ENCODE measurements around the gene LLGL1. TPM values are rescaled to one million over a fixed set of nuclear protein-coding genes. Genes with fewer than 3 reads are reported as not detected.

The LLGL1 gene
- total RNA-seq, 2 donors from 2014 or later: 6.6 to 11.4 TPM

- Histone ChIP-seq H3K4me3 (no peak overlapping the region), H3K9me3 (no peaks in the 10 kb centered on the region), H3K36me3 (replicated peaks in 1 of 2; ENCODE audit: insufficient read depth in 1 of 2, low read depth in 2 of 2) (peaks cover 0 to 9% of the 10 kb centered on the region in 2 donors), H3K27ac (peak overlapping the region; percentile 54 to 77 (median 57)), H3K4me1 (peaks cover 64% of the 10 kb centered on the region), H3K27me3 (no peaks in the 10 kb centered on the region)
- peak; percentile 78 for ATAC-seq
- DNase-seq: peak; percentile 76 to 90 (median 87)
- intact Hi-C loops (cut with DNase I): no loop called here
- 10 to 23% methylated on average over 2 to 3 of the region's 3 CpGs for WGBS, 2 donors
- no peak for TF ChIP-seq CTCF (IDR thresholded peaks at IDR 0.05)
- no peak for TF ChIP-seq POLR2A (IDR thresholded peaks at IDR 0.05)
These were observed 34.2 kb upstream of the LLGL1 start for GRCh38 chr17:18191236-18191667.

- 87 to 95% methylated on average over 2 of the region's 2 CpGs for WGBS, 2 donors
- peaks cover 58% of the 10 kb centered on the region for H3K4me1 ChIP-seq
These were observed 33.5 kb upstream of the LLGL1 start for GRCh38 chr17:18191967-18192366.

GRCh38 chr17:18194394-18194793 is 31.0 kb upstream of the LLGL1 start:
- Histone ChIP-seq H3K4me1 (peaks cover 58% of the 10 kb centered on the region), H3K27ac (no peak overlapping the region), H3K27me3 (no peaks in the 10 kb centered on the region), H3K9me3 (no peaks in the 10 kb centered on the region), H3K36me3 (replicated peaks in 1 of 2; ENCODE audit: insufficient read depth in 1 of 2, low read depth in 2 of 2) (peaks cover 0 to 9% of the 10 kb centered on the region in 2 donors), H3K4me3 (no peak overlapping the region)
- TF ChIP-seq CTCF (IDR thresholded peaks at IDR 0.05) (no peak), POLR2A (IDR thresholded peaks at IDR 0.05) (no peak)
- ATAC-seq (no peak), DNase-seq (no peak)
- intact Hi-C loops (cut with DNase I): no loop called here
- 98 to 100% methylated on average over 4 of the region's 4 CpGs for WGBS, 2 donors

More at GRCh38 chr17:18191967-18192366, 33.5 kb upstream of the LLGL1 start:
- Histone ChIP-seq H3K4me3 (no peak overlapping the region), H3K36me3 (replicated peaks in 1 of 2; ENCODE audit: insufficient read depth in 1 of 2, low read depth in 2 of 2) (peaks cover 0 to 9% of the 10 kb centered on the region in 2 donors), H3K27ac (peak overlapping the region in 3 of 4 donors; percentile 54 to 77 (median 57)), H3K9me3 (no peaks in the 10 kb centered on the region), H3K27me3 (no peaks in the 10 kb centered on the region)
- intact Hi-C loops (cut with DNase I): no loop called here
- no peak for ATAC-seq
- no peak for DNase-seq
- TF ChIP-seq POLR2A (IDR thresholded peaks at IDR 0.05) (no peak), CTCF (IDR thresholded peaks at IDR 0.05) (no peak)

GRCh38 chr17:18194804-18195203 is 30.6 kb upstream of the LLGL1 start:
- H3K9me3 ChIP-seq: no peaks in the 10 kb centered on the region
- DNase-seq (no peak), ATAC-seq (no peak)
- no peak overlapping the region for H3K4me3 ChIP-seq
- no peak for TF ChIP-seq CTCF (IDR thresholded peaks at IDR 0.05)
- TF ChIP-seq POLR2A (IDR thresholded peaks at IDR 0.05): no peak
- peaks cover 55% of the 10 kb centered on the region for H3K4me1 ChIP-seq
- H3K27me3 ChIP-seq: no peaks in the 10 kb centered on the region
- peaks cover 0 to 9% of the 10 kb centered on the region in 2 donors for H3K36me3 ChIP-seq (replicated peaks in 1 of 2; ENCODE audit: insufficient read depth in 1 of 2, low read depth in 2 of 2)
- intact Hi-C loops (cut with DNase I): no loop called here
- WGBS, 2 donors: 82 to 86% methylated on average over 4 of the region's 4 CpGs
- H3K27ac ChIP-seq: no peak overlapping the region

- 80 to 84% methylated on average over 5 of the region's 5 CpGs for WGBS, 2 donors
- Histone ChIP-seq H3K4me1 (peaks cover 51% of the 10 kb centered on the region), H3K27ac (no peak overlapping the region), H3K9me3 (no peaks in the 10 kb centered on the region), H3K36me3 (replicated peaks in 1 of 2; ENCODE audit: insufficient read depth in 1 of 2, low read depth in 2 of 2) (peaks cover 0 to 9% of the 10 kb centered on the region in 2 donors), H3K27me3 (no peaks in the 10 kb centered on the region), H3K4me3 (no peak overlapping the region)
- intact Hi-C loops (cut with DNase I): no loop called here
- DNase-seq (no peak), ATAC-seq (no peak)
- TF ChIP-seq CTCF (IDR thresholded peaks at IDR 0.05): no peak
- no peak for TF ChIP-seq POLR2A (IDR thresholded peaks at IDR 0.05)
These were observed 30.2 kb upstream of the LLGL1 start for GRCh38 chr17:18195246-18195645.

Measured in body of pancreas (tissue), 4 donors.